Neural progenitor cell (in vitro differentiated cells): ENCODE measurements around the gene ZNF516.

ENCODE experiments used
- EZH2 ChIP-seq: fragments of 200-600 bp; sonication (generic); IDR thresholded peaks from 2 replicates; pipeline ENCODE4 v1.6.1; 2017; ENCODE audit warnings: antibody characterized with exemption, mild to moderate bottlenecking, moderate library complexity
- TF ChIP-seq, protein P1 (sequence below): fragments of 200-600 bp; sonication (generic); IDR thresholded peaks from 2 replicates; pipeline ENCODE4 v1.5.1; 2017; ENCODE audit warnings: antibody characterized with exemption, mild to moderate bottlenecking

DNA sequence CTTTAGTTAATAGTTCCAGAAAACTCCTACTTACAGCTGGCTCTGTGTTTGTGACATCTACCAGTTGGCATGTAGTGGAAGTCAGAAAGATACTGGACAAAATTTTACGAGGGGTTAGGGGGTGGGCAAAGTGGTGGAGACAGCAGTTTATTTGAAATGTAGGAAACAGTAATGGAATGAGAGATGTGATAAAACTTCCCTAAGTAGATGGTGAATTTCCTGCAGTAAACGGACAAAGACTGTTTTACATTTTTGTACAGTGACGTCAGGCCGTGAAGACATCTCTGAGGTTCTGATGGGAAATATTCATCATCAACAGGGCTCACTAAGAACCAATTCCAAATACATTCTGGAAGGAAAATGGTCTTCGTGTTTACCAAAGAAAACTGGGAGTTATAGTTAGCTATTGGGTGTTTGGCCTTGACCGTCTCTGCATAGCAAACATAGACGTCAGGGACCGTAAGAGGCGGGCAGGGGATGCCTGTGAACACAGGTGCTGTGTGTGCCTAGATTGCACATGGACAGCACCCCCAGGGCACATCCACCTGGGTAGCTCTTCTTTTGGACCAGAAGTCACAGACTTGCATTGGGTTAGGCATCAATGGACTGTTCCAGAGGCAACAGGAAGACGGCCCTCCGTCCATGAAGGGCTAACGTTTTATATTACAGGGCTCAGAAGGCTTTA is 131.5 kb downstream of the ZNF516 start:
- no peak for TF ChIP-seq EZH2
- TF ChIP-seq, protein P1, sequence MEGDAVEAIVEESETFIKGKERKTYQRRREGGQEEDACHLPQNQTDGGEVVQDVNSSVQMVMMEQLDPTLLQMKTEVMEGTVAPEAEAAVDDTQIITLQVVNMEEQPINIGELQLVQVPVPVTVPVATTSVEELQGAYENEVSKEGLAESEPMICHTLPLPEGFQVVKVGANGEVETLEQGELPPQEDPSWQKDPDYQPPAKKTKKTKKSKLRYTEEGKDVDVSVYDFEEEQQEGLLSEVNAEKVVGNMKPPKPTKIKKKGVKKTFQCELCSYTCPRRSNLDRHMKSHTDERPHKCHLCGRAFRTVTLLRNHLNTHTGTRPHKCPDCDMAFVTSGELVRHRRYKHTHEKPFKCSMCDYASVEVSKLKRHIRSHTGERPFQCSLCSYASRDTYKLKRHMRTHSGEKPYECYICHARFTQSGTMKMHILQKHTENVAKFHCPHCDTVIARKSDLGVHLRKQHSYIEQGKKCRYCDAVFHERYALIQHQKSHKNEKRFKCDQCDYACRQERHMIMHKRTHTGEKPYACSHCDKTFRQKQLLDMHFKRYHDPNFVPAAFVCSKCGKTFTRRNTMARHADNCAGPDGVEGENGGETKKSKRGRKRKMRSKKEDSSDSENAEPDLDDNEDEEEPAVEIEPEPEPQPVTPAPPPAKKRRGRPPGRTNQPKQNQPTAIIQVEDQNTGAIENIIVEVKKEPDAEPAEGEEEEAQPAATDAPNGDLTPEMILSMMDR = no peak
